NT2/D1 (cell line): Measurements from ENCODE around the gene CDON.

ENCODE experiments used
- SUZ12 ChIP-seq: IDR thresholded peaks from 2 replicates; pipeline ENCODE4 v1.6.1; 2011; ENCODE audit not compliant: insufficient read length, insufficient read depth; ENCODE audit errors: extremely low read depth
- YY1 ChIP-seq: IDR thresholded peaks from 2 replicates; pipeline ENCODE4 v1.6.1; 2011; ENCODE audit not compliant: insufficient read length, insufficient read depth

- TF ChIP-seq YY1, result no peak
- no peak for TF ChIP-seq SUZ12
Measured at GRCh38 chr11:126029805-126030204, 32.9 kb downstream of the CDON start.
